K562 (cell line): ENCODE results near the gene DBF4B. TPM values are rescaled to one million over a fixed set of nuclear protein-coding genes. Genes with fewer than 3 reads are reported as not detected.
A peak's percentile ranks its signal among the peaks of the same experiment; 100 is the strongest.
"Not testable (repeated sequence)": the region's sequence is repeated elsewhere in the genome, so short reads cannot be mapped to it uniquely, and the experiment has no call there.

Experiments
- ATAC-seq: fragments of 200-7000 bp; cut with Tn5 transposase; 3 replicates; pipeline ENCODE4 v1.9.1; 2020; ENCODE audit warnings: moderate library complexity
- BruUV-seq: library from RNA; stranded (reverse); fragments of 400-500 nt; replicated peaks from 2 replicates; lab custom pipeline; 2021; lab: Mats Ljungman, UMichigan
- CTCF ChIA-PET: fragments of 300-600 bp; formaldehyde crosslinking; extraction: SDS; loops from one replicate; lab custom pipeline; 2021; ENCODE audit warnings: low intra/inter-chr PET ratio; lab: Yijun Ruan, JAX
- POLR2A ChIA-PET: fragments of 300-600, 350-650 bp; sonication (Branson Sonifier 250); formaldehyde crosslinking; extraction: SDS; loops from one replicate; lab custom pipeline; 2021; ENCODE audit warnings: antibody characterized with exemption, inconsistent platforms; lab: Yijun Ruan, JAX
- DNase-seq, 4 experiments: peaks; one replicate each; pipeline versions ENCODE4 v3.0.0 to v3.0.0-alpha.2; 2011 to 2018; ENCODE audit warnings: low spot score in 3 of 4, mixed read lengths in 3 of 4; ENCODE audit errors: extremely low read depth in 1 of 4
- FAIRE-seq: peaks from 2 replicates; lab custom pipeline; 2011; peaks lifted over from hg19 to GRCh38; lab: Jason Lieb, UNC
- H2AFZ ChIP-seq: 2 replicates; pipeline ENCODE4 v1.6.0; 2011; ENCODE audit warnings: low read depth, low read length, control low read depth, inconsistent platforms
- H3K27ac ChIP-seq: fragments of 200-600 bp; 3 replicates; pipeline ENCODE4 v1.8.0; 2011; ENCODE audit warnings: low read depth, mild to moderate bottlenecking, control low read depth, inconsistent platforms, low read length, moderate library complexity, mixed read lengths; ENCODE audit errors: extremely low read depth
- H3K27me3 ChIP-seq, 2 experiments: fragments of 300-600 bp in 1 of 2; 2 replicates in 1 of 2; 3 replicates in 1 of 2; pipeline versions ENCODE4 v1.6.0 to v1.8.0; 2011; ENCODE audit warnings: inconsistent platforms in 2 of 2, low read length in 2 of 2, mild to moderate bottlenecking in 1 of 2, mixed read lengths in 1 of 2, moderate library complexity in 1 of 2; ENCODE audit not compliant: control insufficient read depth in 2 of 2, insufficient read depth in 2 of 2
- H3K36me3 ChIP-seq: fragments of 300-600 bp; 3 replicates; pipeline ENCODE4 v1.8.0; 2011; ENCODE audit warnings: mild to moderate bottlenecking, low read length, inconsistent platforms; ENCODE audit not compliant: control insufficient read depth, insufficient read depth
- H3K4me1 ChIP-seq, 2 experiments: fragments of 200-600 bp in 1 of 2; replicated peaks in 1 of 2; 2 replicates in 1 of 2; 3 replicates in 1 of 2; pipeline versions ENCODE4 v1.5.1 to v1.8.0; 2011; ENCODE audit warnings: inconsistent platforms in 2 of 2, low read length in 2 of 2, mild to moderate bottlenecking in 1 of 2, mixed read lengths in 1 of 2, moderate library complexity in 1 of 2; ENCODE audit not compliant: control insufficient read depth in 2 of 2, insufficient read depth in 2 of 2
- H3K4me2 ChIP-seq: 2 replicates; pipeline ENCODE4 v1.6.1; 2011; ENCODE audit warnings: low read length, control low read depth, inconsistent platforms, mixed read lengths; ENCODE audit not compliant: insufficient read depth
- H3K4me3 ChIP-seq: fragments of 200-600 bp; sonication (generic), shearing (Covaris generic); 2 replicates; pipeline ENCODE4 v1.5.1; 2016; ENCODE audit warnings: control low read depth, inconsistent platforms
- H3K79me2 ChIP-seq: fragments of 200-600 bp; 3 replicates; pipeline ENCODE4 v1.8.0; 2011; ENCODE audit warnings: low read length, inconsistent platforms; ENCODE audit not compliant: control insufficient read depth, insufficient read depth
- H3K9ac ChIP-seq, 2 experiments: 2 replicates each; pipeline versions ENCODE4 v1.6.0 to v1.6.1; 2011; ENCODE audit warnings: low read depth in 2 of 2, low read length in 2 of 2, control low read depth in 1 of 2, inconsistent platforms in 1 of 2, mild to moderate bottlenecking in 1 of 2, mixed read lengths in 1 of 2; ENCODE audit not compliant: insufficient read depth in 1 of 2
- H3K9me1 ChIP-seq: one replicate; pipeline ENCODE4 v1.6.0; 2011; ENCODE audit warnings: inconsistent platforms, mild to moderate bottlenecking, low read length, moderate library complexity; ENCODE audit not compliant: control insufficient read depth, insufficient read depth
- H3K9me3 ChIP-seq: replicated peaks from 2 replicates; pipeline ENCODE4 v1.5.1; 2011; ENCODE audit warnings: low read depth, low read length, inconsistent platforms; ENCODE audit not compliant: control insufficient read depth, insufficient read depth
- H4K20me1 ChIP-seq: replicated peaks from 2 replicates; pipeline ENCODE4 v1.6.1; 2011; ENCODE audit warnings: low read length, inconsistent platforms, mixed read lengths; ENCODE audit not compliant: control insufficient read depth, insufficient read depth
- ADNP ChIP-seq: fragments of 200-800 bp; sonication (Bioruptor generic); IDR thresholded peaks from 2 replicates; pipeline ENCODE4 v1.6.1; 2016; ENCODE audit warnings: missing genetic modification characterization, missing compliant biosample characterization
- ARID1B ChIP-seq: fragments of 450-650 bp; IDR thresholded peaks from 2 replicates; pipeline ENCODE4 v1.6.1; 2016; ENCODE audit warnings: antibody characterized with exemption, mild to moderate bottlenecking, inconsistent platforms
- ATF3 ChIP-seq, 2 experiments: fragments of 450-650 bp in 1 of 2; sonication (generic) in 1 of 2; formaldehyde crosslinking in 1 of 2; IDR thresholded peaks in 1 of 2; conservative IDR thresholded peaks in 1 of 2; 2 replicates each; pipeline versions ENCODE4 v1.6.1 to v1.8.1; 2016 to 2023; ENCODE audit warnings: mild to moderate bottlenecking in 2 of 2, moderate library complexity in 2 of 2, inconsistent platforms in 1 of 2, missing genetic modification reagents in 1 of 2
- CBFA2T2 ChIP-seq: fragments of 450-650 bp; conservative IDR thresholded peaks from 2 replicates; pipeline ENCODE4 v1.6.1; 2017; ENCODE audit warnings: mild to moderate bottlenecking
- CBFA2T3 ChIP-seq: fragments of 450-650 bp; IDR thresholded peaks from 2 replicates; pipeline ENCODE4 v1.6.1; 2017
- CTBP1 ChIP-seq: fragments of 450-650 bp; IDR thresholded peaks from 2 replicates; pipeline ENCODE4 v1.6.1; 2016; ENCODE audit warnings: borderline replicate concordance
- DPF2 ChIP-seq: fragments of 450-650 bp; IDR thresholded peaks from 2 replicates; pipeline ENCODE4 v1.6.1; 2016
- FOSL1 ChIP-seq: fragments of 200-800 bp; sonication (Bioruptor generic); conservative IDR thresholded peaks from 2 replicates; pipeline ENCODE4 v1.6.1; 2016; ENCODE audit warnings: missing genetic modification characterization, missing compliant biosample characterization
- JUND ChIP-seq, 2 experiments: IDR thresholded peaks; 2 replicates in 1 of 2; 3 replicates in 1 of 2; pipeline ENCODE4 v1.6.1; 2011; ENCODE audit warnings: borderline replicate concordance in 2 of 2, low read depth in 2 of 2, low read length in 2 of 2, improper control_type of control experiment in 1 of 2, missing biosample characterization in 1 of 2, missing genetic modification characterization in 1 of 2, missing genetic modification reagents in 1 of 2
- SMARCE1 ChIP-seq: fragments of 450-650 bp; IDR thresholded peaks from 2 replicates; pipeline ENCODE4 v1.7.1; 2016; ENCODE audit warnings: mild to moderate bottlenecking
- WGBS: fragments of 100-300 bp; shearing (Covaris generic); methylation state at CpG from one replicate; pipeline ENCODE4 v1.1.6; 2016; ENCODE audit warnings: low coverage, mixed read lengths; ENCODE audit not compliant: insufficient coverage; ENCODE audit errors: missing lambda C conversion rate; 5-methylcytosine and 5-hydroxymethylcytosine counted together
- in situ Hi-C: fragments of 300-500 bp; cut with MboI; formaldehyde crosslinking; loops from 4 replicates; pipeline ENCODE4 v1.15.0; 2018; ENCODE audit warnings: inconsistent platforms, mixed read lengths
- intact Hi-C: fragments of 100-400 bp; cut with micrococcal nuclease; formaldehyde crosslinking; loops from 2 replicates; pipeline ENCODE4 v1.14.2; 2022
- polyA plus RNA-seq, 8 experiments: library from polyadenylated mRNA; depleted of rRNA in 4 of 8; stranded (reverse) in 5 of 8; unstranded in 3 of 8; fragments of >200 nt; fragmentation: Nextera tagmentation in 2 of 8; fragmentation: Illumina TruSeq in 1 of 8; extraction: Ambion mirVana in 2 of 8; extraction: Trizol in 1 of 8; gene quantifications; 2 replicates each; pipeline versions ENCODE4 v1.2.1 to v1.2.3, GENCODE V29; 2011 to 2014; ENCODE audit warnings: inconsistent platforms in 1 of 8, missing spikeins in 1 of 8
- total RNA-seq, 7 experiments: library from RNA; depleted of rRNA in 6 of 7; stranded (reverse); fragments of >200 nt in 6 of 7; fragmentation: Illumina TruSeq in 2 of 7; extraction: Trizol in 2 of 7; gene quantifications; 2 replicates each; pipeline versions ENCODE4 v1.2.1 to v1.2.3, GENCODE V29; 2011 to 2021; ENCODE audit warnings: low replicate concordance in 1 of 7

The DBF4B gene
- total and polyA plus RNA-seq, 9 of the 15 experiments (the other 6 are each of a cell fraction or from before 2014, with no cell fraction given), result 2.5 to 26.9 (median 14.6) TPM

- peaks cover 24 to 29% of the 10 kb centered on the region in 2 experiments for H3K4me1 ChIP-seq
- WGBS, result 25% methylated on average over 3 of the region's 5 CpGs
- H3K4me3 ChIP-seq; intact Hi-C loops; H3K27me3 ChIP-seq; BruUV-seq; CTCF ChIA-PET; H4K20me1 ChIP-seq; in situ Hi-C loops; H3K4me2 ChIP-seq; H3K9me1 ChIP-seq; H3K27ac ChIP-seq; H3K79me2 ChIP-seq; FAIRE-seq; POLR2A ChIA-PET; DNase-seq; H3K9ac ChIP-seq; H3K9me3 ChIP-seq; ATAC-seq; H2AFZ ChIP-seq; TF ChIP-seq ATF3 (CRISPR knock-in tag; conservative IDR thresholded peaks at IDR 0.05); JUND (tag; IDR thresholded peaks at IDR 0.05; ENCODE audit: borderline replicate concordance, low read depth, low read length): not testable (repeated sequence)
- peaks cover 66% of the 10 kb centered on the region; the same call in 2 of the 3 replicates for H3K36me3 ChIP-seq
- TF ChIP-seq CBFA2T2, result 0 out of 2 replicates have a peak, but pooled peaks have one; percentile 3
- TF ChIP-seq ATF3 (IDR thresholded peaks at IDR 0.05), result peak; percentile 62
- TF ChIP-seq FOSL1, result peak; percentile 20; the same call in 1 of the 2 replicates
- TF ChIP-seq SMARCE1, result peak; percentile 55; the same call in 1 of the 2 replicates
- TF ChIP-seq CBFA2T3, result peak; percentile 24; the same call in 1 of the 2 replicates
- TF ChIP-seq CTBP1, result 0 out of 2 replicates have a peak, but pooled peaks have one; percentile 0
- 0 out of 2 replicates have a peak, but pooled peaks have one; percentile 28 for TF ChIP-seq JUND (IDR thresholded peaks at IDR 0.05; ENCODE audit: borderline replicate concordance, low read depth, low read length)
- TF ChIP-seq DPF2, result peak; percentile 37; the same call in 1 of the 2 replicates
- 0 out of 2 replicates have a peak, but pooled peaks have one; percentile 32 for TF ChIP-seq ADNP (tag)
- peak; percentile 63; the same call in 1 of the 2 replicates for TF ChIP-seq ARID1B
These were observed 37.3 kb downstream of the DBF4B start for GRCh38 chr17:44745738-44746137.
